ENCODE data around the gene TMC1. TPM values are rescaled to one million over a fixed set of nuclear protein-coding genes. Genes with fewer than 3 reads are reported as not detected.
A peak's percentile ranks its signal among the peaks of the same experiment; 100 is the strongest.

Gene TMC1
- total and polyA plus RNA-seq, 10 of the 15 experiments (the other 5 are each of a cell fraction or from before 2014, with no cell fraction given) = 0.06 to 0.94 (median 0.40) TPM; not detected in 1

GRCh38 chr9:72473474-72474261 is 47.7 kb upstream of the TMC1 start (continued):
- TF ChIP-seq, protein P1, sequence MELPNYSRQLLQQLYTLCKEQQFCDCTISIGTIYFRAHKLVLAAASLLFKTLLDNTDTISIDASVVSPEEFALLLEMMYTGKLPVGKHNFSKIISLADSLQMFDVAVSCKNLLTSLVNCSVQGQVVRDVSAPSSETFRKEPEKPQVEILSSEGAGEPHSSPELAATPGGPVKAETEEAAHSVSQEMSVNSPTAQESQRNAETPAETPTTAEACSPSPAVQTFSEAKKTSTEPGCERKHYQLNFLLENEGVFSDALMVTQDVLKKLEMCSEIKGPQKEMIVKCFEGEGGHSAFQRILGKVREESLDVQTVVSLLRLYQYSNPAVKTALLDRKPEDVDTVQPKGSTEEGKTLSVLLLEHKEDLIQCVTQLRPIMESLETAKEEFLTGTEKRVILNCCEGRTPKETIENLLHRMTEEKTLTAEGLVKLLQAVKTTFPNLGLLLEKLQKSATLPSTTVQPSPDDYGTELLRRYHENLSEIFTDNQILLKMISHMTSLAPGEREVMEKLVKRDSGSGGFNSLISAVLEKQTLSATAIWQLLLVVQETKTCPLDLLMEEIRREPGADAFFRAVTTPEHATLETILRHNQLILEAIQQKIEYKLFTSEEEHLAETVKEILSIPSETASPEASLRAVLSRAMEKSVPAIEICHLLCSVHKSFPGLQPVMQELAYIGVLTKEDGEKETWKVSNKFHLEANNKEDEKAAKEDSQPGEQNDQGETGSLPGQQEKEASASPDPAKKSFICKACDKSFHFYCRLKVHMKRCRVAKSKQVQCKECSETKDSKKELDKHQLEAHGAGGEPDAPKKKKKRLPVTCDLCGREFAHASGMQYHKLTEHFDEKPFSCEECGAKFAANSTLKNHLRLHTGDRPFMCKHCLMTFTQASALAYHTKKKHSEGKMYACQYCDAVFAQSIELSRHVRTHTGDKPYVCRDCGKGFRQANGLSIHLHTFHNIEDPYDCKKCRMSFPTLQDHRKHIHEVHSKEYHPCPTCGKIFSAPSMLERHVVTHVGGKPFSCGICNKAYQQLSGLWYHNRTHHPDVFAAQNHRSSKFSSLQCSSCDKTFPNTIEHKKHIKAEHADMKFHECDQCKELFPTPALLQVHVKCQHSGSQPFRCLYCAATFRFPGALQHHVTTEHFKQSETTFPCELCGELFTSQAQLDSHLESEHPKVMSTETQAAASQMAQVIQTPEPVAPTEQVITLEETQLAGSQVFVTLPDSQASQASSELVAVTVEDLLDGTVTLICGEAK (IDR thresholded peaks at IDR 0.05; ENCODE audit: borderline replicate concordance) = no peak
- TF ChIP-seq CHD2 (IDR thresholded peaks at IDR 0.05; ENCODE audit: borderline replicate concordance, low read depth, low read length) (0 out of 2 replicates have a peak, but pooled peaks have one; percentile 18), SP1 (IDR thresholded peaks at IDR 0.05; ENCODE audit: low read depth, low read length) (no peak), HSF1 (IDR thresholded peaks at IDR 0.05; ENCODE audit: low read depth, low read length) (no peak), KAT2A (conservative IDR thresholded peaks at IDR 0.05; ENCODE audit: control insufficient read depth, low read depth, low read length) (no peak), CBX3 (IDR thresholded peaks at IDR 0.05; ENCODE audit: borderline replicate concordance, low read depth) (no peak), NRF1 (conservative IDR thresholded peaks at IDR 0.05; ENCODE audit: low read depth, low read length) (no peak), CREM (IDR thresholded peaks at IDR 0.05; ENCODE audit: low read depth) (peak; percentile 67), RAD21 (IDR thresholded peaks at IDR 0.05; ENCODE audit: insufficient read depth, low read depth, low read length) (no peak), STAT1 (conservative IDR thresholded peaks at IDR 0.05) (no peak), SIN3A (IDR thresholded peaks at IDR 0.05; ENCODE audit: low read depth, low read length) (no peak), RCOR1 (conservative IDR thresholded peaks at IDR 0.05; ENCODE audit: low read depth, low read length) (no peak), ATF7 (IDR thresholded peaks at IDR 0.05; ENCODE audit: low read depth) (peak; percentile 93), SRF (IDR thresholded peaks at IDR 0.05; ENCODE audit: low read depth in 2 of 2, low read length in 2 of 2) (no peak), PRDM15 (CRISPR knock-in tag; IDR thresholded peaks at IDR 0.05) (no peak)
- TF ChIP-seq, protein P2, sequence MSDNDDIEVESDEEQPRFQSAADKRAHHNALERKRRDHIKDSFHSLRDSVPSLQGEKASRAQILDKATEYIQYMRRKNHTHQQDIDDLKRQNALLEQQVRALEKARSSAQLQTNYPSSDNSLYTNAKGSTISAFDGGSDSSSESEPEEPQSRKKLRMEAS (IDR thresholded peaks at IDR 0.05; ENCODE audit: low read depth, low read length) = no peak

All from GM12878 (cell line).